ENCODE results near the gene CDK7.

Gene CDK7

DNA sequence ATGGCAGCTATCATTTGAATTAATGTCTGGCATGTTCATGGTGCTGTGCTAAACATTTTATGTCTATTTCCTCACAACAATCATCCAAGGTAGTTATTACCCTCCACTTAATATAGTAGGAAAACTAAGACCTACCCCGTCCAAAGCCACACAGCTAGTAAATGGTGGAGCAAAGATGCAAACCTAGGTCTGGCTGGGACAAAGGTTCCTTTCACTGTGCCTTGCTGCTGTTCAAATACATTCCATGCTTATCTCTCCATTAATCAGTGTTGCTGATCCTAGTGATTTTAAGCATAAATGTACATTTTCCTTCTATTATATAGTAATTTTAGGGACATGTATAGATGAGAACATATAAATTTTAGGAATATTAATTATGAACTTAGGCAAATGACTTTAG, 59.2 kb downstream of the CDK7 start:
- no peaks in the 10 kb centered on the region for H3K9me3 Mint-ChIP-seq
- H3K4me1 Mint-ChIP-seq (ENCODE audit: low read depth): peaks cover 2% of the 10 kb centered on the region
- H3K27me3 Mint-ChIP-seq (ENCODE audit: low read depth): no peaks in the 10 kb centered on the region
- no peak overlapping the region for H3K27ac Mint-ChIP-seq
- H3K4me3 Mint-ChIP-seq: no peak overlapping the region
- peaks cover 8% of the 10 kb centered on the region for H3K36me3 Mint-ChIP-seq (ENCODE audit: low read depth)

DNA sequence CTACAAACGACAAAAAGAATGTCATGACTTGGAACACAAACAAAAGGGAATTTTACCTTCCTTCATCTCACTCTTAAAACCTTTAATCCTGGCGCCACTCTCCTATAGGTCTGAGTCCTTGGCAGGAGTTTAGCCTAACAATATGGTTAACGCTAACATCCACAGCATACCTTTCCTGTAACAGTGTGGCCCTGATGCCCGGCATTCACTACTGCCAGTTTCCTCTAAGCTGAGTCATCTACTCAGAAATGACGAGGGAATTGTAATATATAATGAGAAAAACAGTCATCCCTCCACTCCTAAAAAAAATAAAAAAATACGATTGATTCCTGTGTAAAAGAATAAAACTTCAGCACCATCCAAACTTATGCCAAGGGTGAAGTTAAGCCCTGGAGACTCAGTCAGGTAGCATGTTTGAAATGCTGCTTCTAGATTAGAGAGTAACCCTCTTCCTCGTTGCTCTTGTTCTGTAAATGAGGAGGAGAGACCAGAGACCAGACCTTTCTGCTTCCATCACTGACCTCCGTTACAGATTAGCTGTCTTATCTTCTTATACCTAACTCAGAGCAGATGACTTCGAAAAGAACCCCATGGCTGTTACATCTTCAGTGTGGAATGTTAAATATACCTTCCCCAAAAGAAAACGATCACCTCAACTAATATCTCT, 60.5 kb downstream of the CDK7 start:
- peaks cover 8% of the 10 kb centered on the region for H3K36me3 Mint-ChIP-seq (ENCODE audit: low read depth)
- H3K4me3 Mint-ChIP-seq: no peak overlapping the region
- peak overlapping the region; percentile 14 for H3K27ac Mint-ChIP-seq
- no peaks in the 10 kb centered on the region for H3K9me3 Mint-ChIP-seq
- H3K4me1 Mint-ChIP-seq (ENCODE audit: low read depth): peaks cover 2% of the 10 kb centered on the region
- H3K27me3 Mint-ChIP-seq (ENCODE audit: low read depth): no peaks in the 10 kb centered on the region

DNA sequence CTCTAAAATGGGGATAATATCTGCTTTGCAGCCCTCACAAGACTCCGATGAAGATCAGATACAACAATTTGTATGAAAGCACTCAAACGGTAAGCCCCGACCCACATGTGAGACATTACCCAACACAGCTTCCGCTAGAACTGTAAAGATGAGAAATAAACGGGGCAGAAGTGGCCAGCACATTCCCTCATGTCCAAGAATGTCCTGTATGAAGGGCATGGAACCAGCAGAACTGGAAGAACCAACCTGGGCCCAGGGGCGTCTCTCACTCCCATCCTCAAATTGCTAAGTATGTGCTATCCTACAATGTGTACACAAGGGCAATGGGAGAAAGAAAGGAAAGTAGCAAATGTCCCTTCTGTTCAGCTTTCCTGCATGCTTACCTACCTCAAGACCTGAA, 64.9 kb downstream of the CDK7 start:
- Mint-ChIP-seq H3K4me1 (ENCODE audit: low read depth) (peaks cover 2% of the 10 kb centered on the region), H3K9me3 (no peaks in the 10 kb centered on the region), H3K36me3 (ENCODE audit: low read depth) (peaks cover 9% of the 10 kb centered on the region), H3K27ac (no peak overlapping the region), H3K4me3 (no peak overlapping the region), H3K27me3 (ENCODE audit: low read depth) (no peaks in the 10 kb centered on the region)

DNA sequence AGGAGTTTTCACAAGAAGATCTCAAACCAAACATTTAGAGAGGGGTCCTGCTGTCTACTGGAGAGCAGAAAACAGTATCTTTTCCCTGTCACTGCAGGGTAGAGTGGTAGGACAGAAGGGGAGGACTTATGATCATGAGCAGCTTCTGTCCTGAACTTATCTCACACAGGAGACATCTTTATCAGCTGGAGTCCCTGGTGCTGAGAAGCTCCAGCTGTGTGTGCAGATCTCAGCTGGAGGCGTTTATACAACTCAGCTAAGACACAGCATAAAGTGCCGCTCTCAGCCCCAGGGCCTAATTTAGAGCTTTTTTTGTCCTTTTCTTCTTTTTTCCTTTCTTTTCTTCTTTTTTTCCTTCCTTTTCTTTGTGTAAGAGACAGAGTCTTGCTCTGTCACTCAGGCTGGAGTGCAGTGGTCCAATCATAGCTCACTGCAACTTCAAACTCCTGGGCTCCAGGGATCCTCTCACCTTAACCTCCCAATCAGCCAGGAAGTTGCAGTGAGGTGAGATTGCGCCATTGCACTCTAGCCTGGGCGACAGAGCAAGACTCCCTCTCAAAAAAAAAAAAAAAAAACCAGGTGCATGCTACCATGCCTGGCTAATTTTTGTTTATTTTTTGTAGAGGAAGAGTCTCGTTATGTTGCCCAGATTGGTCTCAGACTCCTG, 66.0 kb downstream of the CDK7 start:
- Mint-ChIP-seq H3K4me1 (ENCODE audit: low read depth) (no peaks in the 10 kb centered on the region), H3K9me3 (no peaks in the 10 kb centered on the region), H3K27me3 (ENCODE audit: low read depth) (no peaks in the 10 kb centered on the region), H3K27ac (no peak overlapping the region), H3K4me3 (no peak overlapping the region), H3K36me3 (ENCODE audit: low read depth) (peaks cover 5% of the 10 kb centered on the region)

DNA sequence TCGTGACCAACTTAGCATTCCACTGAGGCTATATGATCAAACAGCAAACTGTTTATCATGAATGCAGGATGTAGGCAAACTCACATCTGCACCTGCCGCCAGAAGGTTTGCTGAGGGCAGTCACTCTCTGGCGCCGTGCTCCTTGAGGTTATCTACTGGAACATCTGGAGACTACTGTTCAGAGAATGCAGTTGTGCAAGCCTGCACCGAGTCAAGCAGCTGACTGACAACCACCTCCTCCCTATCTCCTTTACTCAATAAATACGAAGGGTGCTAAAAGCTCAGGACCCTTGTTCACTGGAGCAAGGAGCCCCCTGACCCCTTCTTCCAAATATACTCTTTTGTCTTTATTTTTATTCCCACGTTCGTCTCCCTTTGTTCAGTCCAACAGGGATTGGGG, 70.8 kb downstream of the CDK7 start:
- Mint-ChIP-seq H3K36me3 (ENCODE audit: low read depth) (peaks cover 38% of the 10 kb centered on the region), H3K4me3 (no peak overlapping the region), H3K27ac (no peak overlapping the region)

DNA sequence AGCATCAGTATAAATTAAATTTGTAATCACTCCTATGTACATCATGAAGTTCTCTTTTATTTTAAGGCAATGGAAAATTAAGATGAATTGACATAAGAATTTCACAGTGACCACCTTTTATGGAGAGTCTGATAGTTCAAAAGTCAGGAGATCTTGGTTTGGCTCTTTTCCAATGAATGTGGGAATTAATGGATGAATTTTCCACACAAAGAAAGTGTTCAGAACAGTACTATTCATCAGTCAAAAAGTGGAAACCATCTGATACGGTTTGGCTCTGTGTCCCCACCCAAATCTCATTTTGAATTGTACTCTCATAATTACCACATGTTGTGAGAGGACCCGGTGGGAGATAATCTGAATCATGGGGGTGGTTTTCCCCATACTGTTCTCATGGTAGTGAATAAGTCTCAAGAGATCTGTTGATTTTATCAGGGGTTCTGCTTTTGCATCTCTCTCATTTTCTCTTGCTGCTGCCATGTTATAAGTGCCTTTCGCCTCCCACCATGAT, 73.4 kb downstream of the CDK7 start:
- H3K9me3 Mint-ChIP-seq: peaks cover 20% of the 10 kb centered on the region
- H3K27ac Mint-ChIP-seq: no peak overlapping the region
- no peaks in the 10 kb centered on the region for H3K4me1 Mint-ChIP-seq (ENCODE audit: low read depth)
- H3K36me3 Mint-ChIP-seq (ENCODE audit: low read depth): peaks cover 47% of the 10 kb centered on the region
- no peaks in the 10 kb centered on the region for H3K27me3 Mint-ChIP-seq (ENCODE audit: low read depth)
- H3K4me3 Mint-ChIP-seq: no peak overlapping the region

More for the DNA sequence above, 70.8 kb downstream of the CDK7 start:
- Mint-ChIP-seq H3K9me3 (peaks cover 20% of the 10 kb centered on the region), H3K4me1 (ENCODE audit: low read depth) (no peaks in the 10 kb centered on the region), H3K27me3 (ENCODE audit: low read depth) (no peaks in the 10 kb centered on the region)

DNA sequence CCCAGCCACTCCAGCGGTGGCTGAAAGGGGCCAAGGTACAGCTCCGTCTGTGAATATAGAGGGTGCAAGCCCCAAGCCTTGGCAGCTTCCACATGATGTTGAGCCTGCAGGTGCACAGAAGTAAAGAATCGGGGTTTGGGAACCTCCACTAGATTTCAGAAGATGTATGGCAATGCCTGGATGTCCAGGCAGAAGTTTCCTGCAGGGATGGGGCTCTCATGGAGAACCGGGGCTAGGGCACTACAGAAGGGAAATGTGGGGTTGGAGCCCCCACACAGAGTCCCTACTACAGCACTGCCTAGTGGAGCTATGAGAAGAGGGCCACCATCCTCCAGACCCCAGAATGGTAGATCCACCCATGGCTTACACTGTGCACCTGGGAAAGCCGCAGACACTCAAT, 74.7 kb downstream of the CDK7 start:
- Mint-ChIP-seq H3K9me3 (peaks cover 20% of the 10 kb centered on the region), H3K27me3 (ENCODE audit: low read depth) (no peaks in the 10 kb centered on the region), H3K36me3 (ENCODE audit: low read depth) (peaks cover 51% of the 10 kb centered on the region), H3K4me1 (ENCODE audit: low read depth) (no peaks in the 10 kb centered on the region), H3K4me3 (no peak overlapping the region), H3K27ac (no peak overlapping the region)

DNA sequence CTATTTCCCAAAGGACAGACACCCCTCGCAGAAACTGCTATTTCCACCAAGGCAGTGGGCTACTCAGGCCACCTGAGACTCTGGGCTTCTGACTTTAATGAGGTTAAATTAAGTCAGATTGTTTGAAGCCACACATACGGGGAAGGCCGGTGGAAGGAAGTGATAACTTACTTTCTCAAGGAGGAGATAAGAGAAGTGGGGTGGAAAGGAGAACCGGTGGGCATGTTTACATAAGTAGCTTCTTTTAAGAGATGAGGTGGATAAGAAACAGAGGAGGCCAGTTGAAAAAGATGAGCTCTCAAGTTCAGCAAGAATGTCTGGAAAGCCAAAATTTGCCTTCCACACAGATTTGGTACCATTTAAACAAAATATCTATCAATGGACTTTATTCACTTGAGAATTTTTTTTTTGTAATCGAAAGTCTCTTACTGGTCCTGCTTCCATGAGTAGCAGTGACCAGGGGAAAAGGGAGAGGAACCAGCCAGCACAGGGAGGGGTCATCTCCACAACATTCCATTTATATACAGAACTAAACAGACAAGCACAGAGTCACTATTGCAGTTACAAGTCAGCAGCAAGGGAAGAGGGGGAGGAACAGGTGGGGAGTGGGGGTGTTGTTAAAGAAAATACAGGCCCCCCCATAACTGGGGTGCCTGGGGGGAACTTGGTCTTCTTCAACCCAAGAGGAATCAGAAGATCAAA, 77.9 kb downstream of the CDK7 start:
- Mint-ChIP-seq H3K4me3 (no peak overlapping the region), H3K4me1 (ENCODE audit: low read depth) (no peaks in the 10 kb centered on the region), H3K36me3 (ENCODE audit: low read depth) (peaks cover 44% of the 10 kb centered on the region), H3K27me3 (ENCODE audit: low read depth) (no peaks in the 10 kb centered on the region), H3K27ac (no peak overlapping the region), H3K9me3 (peaks cover 20% of the 10 kb centered on the region)

DNA sequence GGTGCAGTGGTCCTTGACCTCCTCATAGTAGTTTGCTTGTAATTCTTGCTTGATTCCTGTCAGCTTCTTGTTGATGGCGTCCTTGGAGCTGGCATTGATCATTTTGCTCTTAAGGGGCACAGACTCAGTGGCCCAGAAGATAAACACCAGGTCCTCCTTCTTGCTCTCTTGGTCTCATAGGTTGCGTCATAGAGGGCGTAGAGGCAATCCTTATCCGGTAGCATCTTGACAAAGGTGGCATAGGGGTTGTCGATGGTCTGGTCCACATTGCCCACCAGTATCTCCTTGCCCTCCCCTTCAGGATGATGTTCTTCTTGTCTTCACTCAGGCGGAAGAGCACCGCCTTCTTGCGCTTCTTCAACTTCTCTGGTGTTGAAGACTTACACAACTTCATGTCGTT, 78.7 kb downstream of the CDK7 start:
- Mint-ChIP-seq H3K4me3 (no peak overlapping the region), H3K36me3 (ENCODE audit: low read depth) (peaks cover 38% of the 10 kb centered on the region), H3K27me3 (ENCODE audit: low read depth) (no peaks in the 10 kb centered on the region), H3K4me1 (ENCODE audit: low read depth) (no peaks in the 10 kb centered on the region), H3K9me3 (peaks cover 19% of the 10 kb centered on the region), H3K27ac (no peak overlapping the region)

DNA sequence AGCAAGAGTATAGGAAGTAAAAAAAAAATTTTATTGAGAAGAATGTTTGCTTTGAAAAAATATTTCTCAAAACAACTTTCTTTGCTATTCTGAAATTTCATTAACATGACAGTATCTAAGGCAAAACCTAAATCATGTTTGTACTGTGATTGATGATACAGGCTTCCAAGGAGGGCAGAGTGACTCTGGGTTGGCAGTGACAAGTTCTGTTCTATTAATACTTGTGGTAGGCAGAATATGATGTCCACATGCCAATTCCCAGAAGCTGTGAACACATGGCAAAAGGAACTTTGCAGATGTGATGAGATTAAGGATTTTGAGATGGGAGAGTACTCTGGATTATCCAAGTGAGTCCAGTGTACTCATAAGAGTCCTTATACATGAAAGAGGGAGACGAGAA, 81.3 kb downstream of the CDK7 start:
- Mint-ChIP-seq H3K4me1 (ENCODE audit: low read depth) (no peaks in the 10 kb centered on the region), H3K4me3 (no peak overlapping the region)

DNA sequence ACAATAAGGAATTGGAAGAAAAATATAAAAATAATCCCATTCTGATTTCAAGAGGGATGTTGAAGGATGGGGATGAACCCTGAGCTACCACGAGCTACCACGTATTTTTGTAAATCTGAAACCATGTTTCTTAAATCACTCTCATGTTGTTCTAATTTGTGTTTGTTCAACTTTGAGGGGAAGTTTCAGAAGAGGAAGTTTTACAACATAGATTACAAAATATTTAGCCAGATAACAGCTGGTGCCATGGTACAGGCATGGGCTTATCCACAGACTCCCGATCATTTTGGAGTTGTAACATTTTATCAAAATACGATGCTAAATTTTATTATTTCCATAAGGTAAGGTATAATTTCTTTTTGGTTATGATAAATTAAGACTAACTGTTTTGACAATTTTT, 82.7 kb downstream of the CDK7 start:
- Mint-ChIP-seq H3K4me3 (no peak overlapping the region), H3K9me3 (no peaks in the 10 kb centered on the region), H3K27me3 (ENCODE audit: low read depth) (no peaks in the 10 kb centered on the region), H3K4me1 (ENCODE audit: low read depth) (no peaks in the 10 kb centered on the region), H3K36me3 (ENCODE audit: low read depth) (peaks cover 21% of the 10 kb centered on the region), H3K27ac (no peak overlapping the region)

More for the DNA sequence above, 81.3 kb downstream of the CDK7 start:
- Mint-ChIP-seq H3K27ac (no peak overlapping the region), H3K9me3 (no peaks in the 10 kb centered on the region), H3K27me3 (ENCODE audit: low read depth) (no peaks in the 10 kb centered on the region), H3K36me3 (ENCODE audit: low read depth) (peaks cover 23% of the 10 kb centered on the region)

DNA sequence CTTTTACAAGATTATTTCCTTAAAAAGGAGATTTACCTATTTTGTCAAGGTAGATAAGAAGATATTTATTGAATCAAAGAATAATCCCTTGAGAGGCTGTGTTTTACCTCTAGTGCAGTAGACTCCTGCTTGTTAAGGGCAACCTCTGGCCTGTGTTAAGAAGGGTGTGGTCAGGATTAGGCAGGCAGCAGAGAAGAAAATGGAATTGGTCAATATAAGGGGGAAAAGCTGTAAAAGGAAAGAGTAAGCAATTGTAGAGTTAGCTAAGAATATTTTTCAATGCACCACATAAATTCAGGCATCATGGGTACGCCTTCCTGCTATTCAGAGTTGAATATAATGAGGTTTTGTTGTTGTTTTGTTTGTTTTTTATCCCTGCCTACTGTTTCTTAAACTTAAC, 91.7 kb downstream of the CDK7 start:
- Mint-ChIP-seq H3K4me1 (ENCODE audit: low read depth) (no peaks in the 10 kb centered on the region), H3K27ac (no peak overlapping the region), H3K9me3 (no peaks in the 10 kb centered on the region), H3K4me3 (no peak overlapping the region), H3K36me3 (ENCODE audit: low read depth) (peaks cover 1% of the 10 kb centered on the region), H3K27me3 (ENCODE audit: low read depth) (no peaks in the 10 kb centered on the region)
